Stimulated activated CD4-positive, alpha-beta T cell treated with anti-CD3 and anti-CD28 coated beads, TNF-alpha, amount 100 ng/mL, for 1 hour (primary cell): Measurements from ENCODE around the gene EIF5B.
"Not testable (repeated sequence)": the region's sequence is repeated elsewhere in the genome, so short reads cannot be mapped to it uniquely, and the experiment has no call there.

Source experiments
- DNase-seq, 3 donors: peaks; one replicate each; pipeline ENCODE4 v3.0.0-alpha.2; 2020; ENCODE audit warnings: low read depth in 3 of 3, low spot score in 1 of 3

Gene EIF5B

DNA sequence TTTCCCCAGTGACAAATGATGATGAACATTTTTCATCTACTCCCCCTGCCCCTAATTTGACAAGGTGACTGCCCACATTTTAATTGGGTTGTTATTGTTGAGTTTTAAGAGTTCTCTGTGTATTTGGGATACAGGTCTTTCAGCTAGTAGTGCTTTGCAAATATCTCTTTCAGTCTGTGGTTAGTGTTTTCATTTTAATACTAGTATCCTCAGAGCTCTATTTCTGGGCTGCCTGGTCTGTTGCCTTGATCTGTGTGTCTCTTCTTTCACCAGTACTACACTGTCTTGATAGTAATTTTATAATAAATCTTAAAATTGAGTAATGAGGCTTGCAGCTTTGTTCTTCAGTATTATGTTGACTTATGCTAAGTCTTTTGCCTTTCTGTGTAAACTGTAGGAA is 19.7 kb downstream of the EIF5B start:
- no peak for DNase-seq

DNA sequence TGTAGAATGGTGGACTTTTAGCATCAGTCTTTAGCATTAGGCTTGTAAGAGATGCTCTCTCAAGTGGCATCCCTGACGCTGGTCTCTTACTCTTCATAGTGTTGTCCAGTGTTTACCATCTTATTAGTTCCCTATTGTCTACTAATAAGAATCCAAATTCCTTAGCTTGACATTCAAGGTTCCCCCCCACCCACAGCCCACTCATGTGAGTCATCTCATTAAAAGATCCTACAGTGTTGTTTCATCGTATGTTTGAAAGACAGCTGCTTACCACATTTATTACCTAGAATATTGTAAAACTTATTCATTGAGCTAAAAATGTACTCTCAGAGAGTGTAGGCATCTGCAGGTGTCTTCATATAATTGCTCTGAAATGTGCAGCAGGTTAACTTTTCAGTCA is 28.5 kb downstream of the EIF5B start:
- DNase-seq = no peak

DNA sequence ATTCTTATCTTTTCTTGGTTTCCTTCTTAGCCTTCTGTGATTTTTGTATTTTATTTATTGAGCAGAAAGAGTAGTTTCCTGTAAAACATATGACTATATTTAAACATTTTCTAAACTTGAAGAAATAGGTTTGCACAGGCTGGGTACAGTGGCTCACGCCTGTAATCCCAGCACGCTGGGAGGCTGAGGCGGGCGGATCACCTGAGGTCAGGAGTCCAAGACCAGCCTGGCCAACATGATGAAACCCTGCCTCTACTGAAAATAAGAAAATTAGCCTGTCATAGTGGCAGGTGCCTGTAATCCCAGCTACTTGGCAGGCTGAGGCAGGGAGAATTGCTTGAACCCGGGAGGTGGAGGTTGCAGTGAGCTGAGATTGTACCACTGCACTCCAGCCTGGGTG is 31.7 kb downstream of the EIF5B start:
- DNase-seq = not testable (repeated sequence)

DNA sequence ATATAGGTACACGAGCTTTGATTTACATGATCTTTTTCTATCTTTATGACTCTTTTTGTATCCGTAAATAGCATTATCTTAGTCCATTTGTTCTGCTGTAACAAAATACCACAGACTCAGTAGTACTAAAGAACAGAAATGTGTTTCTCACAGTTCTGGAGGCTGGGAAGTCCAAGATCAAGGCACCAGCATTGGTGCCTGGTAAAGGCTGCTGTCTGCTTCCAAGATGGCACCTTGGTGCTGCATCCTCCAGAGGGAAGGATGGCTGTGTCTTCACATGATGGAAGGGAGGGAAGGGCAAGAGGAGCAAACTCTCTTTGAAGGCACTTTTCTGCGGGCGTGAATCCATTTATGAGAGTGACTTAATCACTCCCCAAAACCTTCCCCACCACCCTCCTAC is 36.0 kb downstream of the EIF5B start:
- DNase-seq = no peak

DNA sequence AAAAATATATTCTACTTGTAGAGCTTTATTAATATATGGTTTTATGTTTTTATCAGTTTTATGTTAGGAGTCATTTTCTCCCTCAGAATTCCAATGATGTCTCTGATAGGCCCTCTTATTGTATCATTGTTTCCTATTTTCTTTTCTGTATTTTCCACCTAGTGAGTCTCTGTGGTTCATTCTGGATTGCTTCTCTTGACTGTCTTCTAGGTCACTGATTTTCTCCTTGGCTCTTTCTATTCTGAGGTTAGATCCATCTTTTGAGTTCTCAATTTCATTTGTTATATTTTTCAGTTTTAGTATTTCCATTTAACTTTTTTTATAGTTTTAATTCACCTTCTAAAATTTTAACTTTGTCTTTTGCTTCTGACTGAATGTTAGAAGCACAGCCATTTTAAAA is 37.6 kb downstream of the EIF5B start:
- no peak for DNase-seq

DNA sequence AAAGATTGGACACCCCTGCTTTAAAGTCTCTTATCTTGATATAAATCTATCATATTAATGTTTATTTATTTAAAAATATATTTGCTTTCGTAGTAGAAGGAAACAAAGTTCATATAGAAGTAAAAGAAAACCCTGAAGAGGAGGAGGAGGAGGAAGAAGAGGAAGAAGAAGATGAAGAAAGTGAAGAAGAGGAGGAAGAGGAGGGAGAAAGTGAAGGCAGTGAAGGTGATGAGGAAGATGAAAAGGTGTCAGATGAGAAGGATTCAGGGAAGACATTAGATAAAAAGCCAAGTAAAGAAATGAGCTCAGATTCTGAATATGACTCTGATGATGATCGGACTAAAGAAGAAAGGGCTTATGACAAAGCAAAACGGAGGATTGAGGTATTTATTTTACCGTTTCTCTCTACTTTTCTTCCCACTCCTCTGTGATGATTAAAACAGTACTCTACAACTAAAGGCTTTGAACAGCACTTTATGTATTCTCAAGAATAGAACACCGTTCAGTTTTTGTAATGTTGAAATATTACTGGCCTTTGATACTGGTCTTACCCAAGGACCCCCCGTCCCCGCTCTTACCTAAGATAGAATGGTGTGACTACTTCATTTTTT is 39.2 kb downstream of the EIF5B start:
- DNase-seq = no peak

DNA sequence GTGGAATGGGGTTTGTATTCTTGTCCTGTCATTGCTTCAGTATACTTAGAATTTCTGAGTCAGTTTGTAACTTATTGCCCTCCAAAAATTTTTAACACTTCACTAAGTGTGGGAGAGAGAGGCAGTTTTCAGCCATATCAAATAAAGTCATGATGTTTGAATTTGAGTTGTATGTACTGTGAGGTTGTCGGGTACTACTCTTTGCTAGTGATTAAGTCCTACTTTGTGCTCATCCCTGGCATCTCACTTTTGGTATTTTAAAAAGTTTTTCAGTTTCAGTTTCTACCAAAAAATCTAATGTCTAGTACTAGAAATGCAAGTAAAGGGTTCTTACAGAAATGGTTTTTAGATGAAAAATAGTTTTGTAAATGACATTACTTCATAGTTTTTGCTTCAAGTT is 40.7 kb downstream of the EIF5B start:
- no peak for DNase-seq

DNA sequence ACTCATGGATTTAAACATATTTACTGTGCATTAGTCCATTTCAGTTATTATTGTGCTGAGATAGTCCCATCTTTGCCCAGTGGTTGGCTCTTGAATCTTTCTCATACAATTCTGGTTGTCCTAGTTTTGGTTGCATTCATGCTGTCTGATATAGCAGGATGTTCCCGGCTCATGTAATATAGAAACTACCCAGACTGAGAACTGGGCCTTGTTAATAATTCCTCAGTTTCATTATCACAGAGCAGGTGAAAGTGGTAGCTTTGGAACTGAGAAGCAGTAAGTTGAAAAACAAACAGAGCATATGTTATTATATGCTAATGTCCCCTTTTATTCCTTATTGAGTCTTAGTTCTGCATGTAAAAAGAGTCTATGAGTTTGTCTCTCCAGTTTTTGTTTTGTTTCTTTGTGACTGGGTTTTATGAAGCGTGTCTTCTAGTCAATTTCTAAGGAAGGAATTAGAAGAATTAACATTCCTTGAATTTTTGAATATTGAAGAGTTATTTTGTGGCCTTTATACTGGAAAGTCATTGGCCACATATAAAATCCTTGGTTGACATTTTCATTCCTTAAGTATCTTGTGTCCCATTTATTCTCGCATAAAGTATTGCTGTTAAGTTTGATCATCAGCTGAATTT is 43.3 kb downstream of the EIF5B start:
- DNase-seq = no peak

DNA sequence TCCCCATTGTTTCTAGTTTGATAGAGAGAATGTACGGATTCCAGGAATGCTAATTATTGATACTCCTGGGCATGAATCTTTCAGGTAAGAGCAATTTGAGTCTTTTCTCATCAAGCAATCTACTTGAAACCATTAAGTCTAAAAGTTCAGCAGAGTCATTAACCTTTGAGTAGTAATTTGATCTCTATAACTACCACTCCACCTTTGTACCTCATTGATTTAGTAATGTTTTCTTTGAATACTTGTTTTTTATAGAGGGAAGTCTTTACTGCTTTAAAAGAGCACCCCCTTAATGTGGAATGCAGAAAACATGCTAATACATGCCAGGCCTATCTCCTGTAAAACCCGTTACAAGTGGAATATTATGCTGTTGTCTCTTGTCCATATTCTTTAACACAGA is 45.0 kb downstream of the EIF5B start:
- DNase-seq = no peak

DNA sequence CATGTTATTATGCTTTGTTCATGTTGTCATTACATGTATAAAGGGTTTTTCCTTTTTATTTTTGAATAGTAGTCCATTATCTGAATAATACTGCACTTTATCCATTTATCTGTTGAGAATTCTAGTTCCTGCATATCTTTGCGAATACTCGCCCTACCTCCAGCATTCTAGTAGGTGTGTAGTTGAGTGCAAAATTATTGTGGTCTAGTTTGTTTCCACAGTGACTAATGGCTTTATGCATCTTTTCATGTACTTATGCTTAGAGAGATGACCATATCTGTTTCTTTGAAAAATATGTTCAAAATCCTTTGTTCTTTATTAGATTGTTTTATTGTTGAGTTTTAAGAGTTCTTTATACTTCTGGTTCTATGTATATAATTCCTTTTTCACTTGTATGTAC is 48.8 kb downstream of the EIF5B start:
- DNase-seq = no peak

DNA sequence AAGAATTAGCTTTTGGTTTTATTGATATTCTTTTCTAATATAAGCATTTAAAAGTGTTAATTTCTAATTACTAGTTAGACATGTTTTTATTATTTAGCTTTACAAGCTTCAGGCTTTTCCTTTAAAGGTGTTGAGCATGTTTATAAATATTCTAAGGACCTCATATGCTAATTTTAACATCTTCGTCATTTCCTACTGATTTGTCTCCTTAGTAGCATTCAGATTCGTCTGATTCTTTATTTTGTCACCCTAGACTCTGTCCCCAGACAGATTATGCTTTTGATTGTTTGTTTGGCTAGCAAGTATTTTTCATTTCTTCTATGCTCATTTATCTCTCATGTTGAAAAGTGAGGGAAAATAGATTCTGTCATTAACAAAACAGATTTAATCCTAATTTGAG is 51.7 kb downstream of the EIF5B start:
- no peak for DNase-seq

DNA sequence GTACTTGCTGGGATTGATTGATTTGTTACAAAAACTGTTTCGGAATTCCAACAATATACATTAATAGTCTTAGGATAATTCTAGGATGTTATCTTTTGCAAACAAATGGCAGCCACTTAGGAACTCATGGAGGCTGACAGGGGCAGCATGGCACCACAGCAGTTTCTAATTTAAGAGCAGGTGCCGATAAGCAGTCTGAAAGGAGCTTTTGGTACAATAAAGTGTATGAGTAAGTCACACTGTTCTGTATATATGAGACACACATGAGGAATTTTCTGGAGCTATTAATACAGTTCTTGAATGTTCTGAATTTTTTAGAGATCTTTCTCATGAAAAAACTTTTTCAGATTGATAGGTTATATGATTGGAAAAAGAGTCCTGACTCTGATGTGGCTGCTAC is 52.2 kb downstream of the EIF5B start:
- no peak for DNase-seq

DNA sequence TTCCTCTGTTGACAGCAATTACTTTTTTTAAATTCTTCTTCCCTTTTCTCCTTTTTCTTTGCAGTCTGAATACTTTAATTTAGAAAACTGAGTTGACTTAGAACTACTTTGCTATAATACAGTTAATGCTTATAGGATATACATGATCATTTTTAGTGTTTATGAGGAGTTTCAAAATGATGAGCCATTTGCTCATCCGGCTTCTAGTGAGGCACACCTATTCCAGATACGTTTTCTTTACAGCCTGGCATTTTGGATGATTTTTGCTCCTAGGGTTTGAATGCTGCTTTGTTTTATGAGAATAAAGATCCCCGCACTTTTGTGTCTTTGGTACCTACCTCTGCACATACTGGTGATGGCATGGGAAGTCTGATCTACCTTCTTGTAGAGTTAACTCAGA is 52.8 kb downstream of the EIF5B start:
- no peak for DNase-seq

DNA sequence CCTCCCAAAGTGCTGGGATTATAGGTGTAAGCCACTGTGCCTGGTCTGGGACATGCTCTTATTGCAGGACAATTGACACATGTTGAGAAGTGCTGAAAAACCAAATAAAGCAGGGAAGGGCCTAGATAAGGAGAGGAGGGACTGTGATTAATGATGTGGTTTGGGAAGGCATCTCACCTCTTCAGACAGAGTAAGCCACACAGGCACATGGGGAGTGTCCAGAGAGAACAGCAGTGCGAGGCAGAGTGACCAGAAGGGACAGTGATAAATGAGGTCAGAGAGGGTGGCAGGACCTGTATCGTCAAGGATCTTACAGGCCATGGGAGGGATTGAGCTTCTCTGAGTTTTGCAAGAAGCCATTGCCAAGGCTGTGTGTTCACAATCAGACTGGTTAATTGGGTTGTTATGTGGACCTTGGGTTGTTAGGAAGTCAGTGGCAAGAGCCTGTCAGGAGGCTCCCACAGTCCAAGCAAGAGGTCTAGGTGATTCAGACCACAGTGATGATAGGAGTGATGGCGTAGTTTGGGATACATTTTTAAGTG is 58.5 kb downstream of the EIF5B start:
- no peak for DNase-seq

DNA sequence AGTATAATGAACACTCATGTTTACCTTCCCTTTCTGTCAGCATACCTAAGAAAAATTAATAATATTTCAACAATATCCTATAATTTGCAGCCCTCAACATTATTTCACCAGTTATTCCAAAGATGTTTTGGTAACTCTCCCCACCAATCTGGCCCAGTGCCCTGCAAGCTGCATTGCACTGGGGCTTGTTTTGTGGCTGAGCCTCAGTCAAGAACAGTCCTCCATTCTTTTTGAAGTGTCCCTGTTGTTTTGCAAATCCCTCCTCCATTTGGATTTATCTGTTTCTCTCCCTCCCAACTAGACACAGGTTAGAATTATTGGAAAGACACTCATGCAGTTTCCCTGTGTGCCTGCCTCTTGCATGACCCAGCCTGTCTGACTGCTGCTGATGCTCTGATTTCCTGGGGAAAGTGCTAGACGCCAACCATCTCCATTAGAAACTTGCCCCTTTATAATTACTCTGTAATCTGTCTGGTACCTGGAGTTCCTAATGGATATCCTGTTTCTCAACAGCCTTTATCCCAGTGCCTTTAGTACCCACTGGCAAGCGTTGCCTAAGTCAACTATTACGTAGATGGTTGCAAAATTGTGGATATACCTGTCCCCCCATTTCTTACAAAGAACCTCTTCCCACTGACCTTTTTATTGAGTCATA is 60.2 kb downstream of the EIF5B start:
- no peak for DNase-seq

DNA sequence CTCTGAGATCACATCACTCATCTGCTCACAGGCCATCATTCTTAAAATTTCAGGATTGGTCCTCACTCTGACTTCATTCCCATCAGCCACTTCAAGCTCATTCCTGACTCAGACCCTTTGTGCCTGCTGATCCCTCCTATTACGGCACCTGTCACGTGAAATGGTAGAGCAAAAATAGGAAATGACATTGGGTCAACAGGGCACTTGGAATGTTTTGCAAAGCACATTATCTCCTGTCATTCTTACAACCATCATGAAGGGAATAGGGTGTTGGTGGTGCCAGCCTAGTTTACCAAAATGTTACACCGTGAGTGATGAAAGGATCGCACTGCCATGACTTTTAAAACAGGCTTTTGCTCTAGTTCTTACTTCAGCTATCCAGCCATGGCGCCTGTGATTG is 61.1 kb downstream of the EIF5B start:
- DNase-seq = no peak

DNA sequence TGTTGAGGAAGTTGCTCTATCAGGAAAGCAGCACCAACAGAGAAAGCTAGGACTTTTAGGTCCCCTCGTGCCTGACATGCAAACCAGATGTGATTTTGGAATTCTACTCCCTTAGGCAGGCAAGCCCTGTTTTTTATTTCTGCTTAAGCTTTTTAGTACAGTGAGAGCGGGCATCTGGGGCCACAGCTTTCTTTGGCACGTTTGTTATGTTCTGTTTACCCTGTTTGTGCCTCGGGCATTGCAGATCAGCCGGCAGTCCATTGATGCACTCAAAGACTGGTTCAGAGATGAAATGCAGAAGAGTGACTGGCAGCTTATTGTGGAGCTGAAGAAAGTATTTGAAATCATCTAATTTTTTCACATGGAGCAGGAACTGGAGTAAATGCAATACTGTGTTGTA is 61.9 kb downstream of the EIF5B start:
- no peak for DNase-seq

DNA sequence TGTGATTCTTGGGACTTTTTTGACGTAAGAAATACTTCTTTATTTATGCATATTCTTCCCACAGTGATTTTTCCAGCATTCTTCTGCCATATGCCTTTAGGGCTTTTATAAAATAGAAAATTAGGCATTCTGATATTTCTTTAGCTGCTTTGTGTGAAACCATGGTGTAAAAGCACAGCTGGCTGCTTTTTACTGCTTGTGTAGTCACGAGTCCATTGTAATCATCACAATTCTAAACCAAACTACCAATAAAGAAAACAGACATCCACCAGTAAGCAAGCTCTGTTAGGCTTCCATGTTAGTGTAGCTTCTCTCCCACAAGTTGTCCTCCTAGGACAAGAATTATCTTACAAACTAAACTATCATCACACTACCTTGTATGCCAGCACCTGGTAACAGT is 62.6 kb downstream of the EIF5B start:
- no peak for DNase-seq

DNA sequence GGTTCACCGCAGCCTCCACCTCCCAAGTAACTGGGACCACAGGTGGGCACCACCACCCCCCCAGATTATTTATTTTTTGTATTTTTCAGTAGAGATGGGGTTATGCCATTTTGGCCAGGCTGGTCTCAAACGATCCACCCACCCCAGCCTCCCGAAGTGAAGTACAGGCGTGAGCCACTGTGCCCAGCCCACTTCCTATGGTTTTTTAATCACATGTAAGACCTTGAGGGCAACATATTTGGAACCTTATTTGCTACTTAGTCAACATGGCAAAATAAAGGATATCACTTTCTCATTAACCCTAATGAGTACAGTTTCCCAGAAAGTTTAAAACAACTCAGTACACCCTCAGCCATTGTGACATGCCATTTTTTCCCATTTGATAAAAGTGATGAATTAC is 64.7 kb downstream of the EIF5B start:
- no peak for DNase-seq

DNA sequence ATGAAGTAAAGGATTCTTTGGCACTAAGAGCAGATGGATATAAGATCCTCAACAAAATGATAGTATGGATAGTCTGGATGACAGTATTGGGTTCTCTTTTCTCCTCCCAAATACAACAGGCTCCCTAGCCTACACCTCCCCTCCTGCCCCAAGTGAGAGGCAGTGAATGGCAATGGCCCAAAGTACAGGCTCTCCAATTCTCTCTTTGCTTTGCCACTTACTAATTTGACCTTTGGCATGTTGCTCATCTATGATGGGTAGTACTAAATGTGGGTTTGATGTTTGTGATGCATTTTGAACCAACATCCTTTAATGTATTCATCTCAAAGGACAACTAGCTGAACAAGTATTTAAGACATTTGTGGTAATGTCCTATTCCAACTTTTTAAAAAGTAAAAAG is 65.9 kb downstream of the EIF5B start:
- no peak for DNase-seq

DNA sequence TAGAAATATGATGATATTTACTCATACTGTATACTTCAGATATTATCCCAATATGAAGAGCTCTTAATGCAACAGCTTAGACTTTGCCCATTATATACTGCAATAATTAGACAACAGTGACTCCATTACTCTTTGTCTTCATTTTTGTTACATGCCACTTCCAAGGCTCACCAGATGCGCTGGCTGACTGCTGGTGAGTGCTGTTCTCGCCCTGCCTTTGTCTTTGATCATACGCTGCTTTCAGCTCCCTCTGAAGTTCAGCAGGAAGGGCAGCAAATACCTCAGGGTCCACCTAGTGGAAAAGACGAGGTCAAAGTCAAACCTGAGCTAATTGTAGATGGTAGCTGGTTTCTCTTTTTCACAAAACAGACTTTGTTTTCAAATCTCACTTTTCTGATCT is 66.3 kb downstream of the EIF5B start:
- no peak for DNase-seq

DNA sequence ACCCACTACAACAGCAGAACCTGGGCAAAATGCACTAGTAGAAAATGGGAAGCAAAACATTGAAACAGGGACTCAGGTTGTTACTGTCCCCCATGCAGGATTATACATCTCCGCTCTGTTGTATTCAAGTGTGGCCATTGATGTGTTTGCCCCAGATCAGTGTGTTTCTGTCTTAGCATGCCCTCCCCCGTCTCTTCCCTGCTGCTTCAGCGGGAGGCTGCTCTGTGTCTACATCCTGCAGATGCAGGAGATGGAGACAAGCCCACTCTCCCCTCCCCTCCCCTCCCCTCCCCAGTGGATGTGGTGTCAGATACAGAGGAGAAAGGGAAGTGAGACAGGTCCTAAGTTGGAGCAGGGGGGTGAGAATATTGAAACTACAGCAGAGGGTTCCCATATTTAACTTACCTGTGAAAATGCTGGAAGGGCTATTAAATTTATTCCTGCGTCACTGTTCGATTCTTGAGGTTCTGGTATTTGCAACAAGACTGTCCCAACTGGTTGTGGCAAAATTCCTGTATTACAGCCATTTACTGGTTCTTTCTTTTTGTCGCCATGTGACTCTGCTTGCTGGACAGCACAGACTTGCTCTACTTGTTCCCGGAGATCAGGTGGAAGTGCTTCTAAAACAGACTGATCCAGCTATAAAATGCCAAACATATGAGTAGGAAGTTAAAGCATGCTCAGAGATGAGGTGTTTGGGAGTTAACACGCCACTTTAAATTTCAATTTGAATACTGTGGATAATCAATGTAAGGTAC is 67.0 kb downstream of the EIF5B start:
- DNase-seq = no peak
